ENCODE results near the gene LHFPL5.

GRCh38 chr6:35798706-35799105 lies 6.4 kb upstream of the LHFPL5 start:
- no peak for TF ChIP-seq CTCF (conservative IDR thresholded peaks at IDR 0.05)
- no peak for TF ChIP-seq EZH2 (IDR thresholded peaks at IDR 0.05; ENCODE audit: low read depth)

All from PC-9 (cell line).